GM18519 (cell line): Measurements from ENCODE around the gene GPALPP1.
"Not testable (repeated sequence)": the region's sequence is repeated elsewhere in the genome, so short reads cannot be mapped to it uniquely, and the experiment has no call there.

Experiments used
- ATAC-seq: cut with Tn5 transposase; IDR thresholded peaks from one replicate; pipeline ENCODE4 v1.9.1; 2021; ENCODE audit warnings: mild to moderate bottlenecking, moderate library complexity; ENCODE audit not compliant: unreplicated experiment, low FRiP score

The GPALPP1 gene

DNA sequence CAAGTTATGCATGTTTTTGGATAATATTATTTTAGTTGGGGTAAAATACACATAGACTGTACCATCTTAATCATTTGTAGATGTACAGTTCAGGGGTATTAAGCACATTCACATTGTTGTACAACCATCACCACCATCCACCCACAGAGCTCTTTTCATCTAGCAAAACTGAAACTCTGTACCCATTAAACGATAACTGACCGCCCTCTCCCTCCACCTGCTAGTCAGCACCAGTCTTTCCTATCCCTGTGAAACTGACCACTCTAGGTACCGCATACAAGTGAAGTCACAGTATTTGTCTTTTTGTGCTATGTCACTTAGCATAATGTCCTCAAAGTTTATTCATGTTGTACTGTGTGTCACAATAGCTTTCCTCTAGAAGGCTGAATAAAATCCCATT, 70.7 kb downstream of the GPALPP1 start:
- ATAC-seq = no peak

DNA sequence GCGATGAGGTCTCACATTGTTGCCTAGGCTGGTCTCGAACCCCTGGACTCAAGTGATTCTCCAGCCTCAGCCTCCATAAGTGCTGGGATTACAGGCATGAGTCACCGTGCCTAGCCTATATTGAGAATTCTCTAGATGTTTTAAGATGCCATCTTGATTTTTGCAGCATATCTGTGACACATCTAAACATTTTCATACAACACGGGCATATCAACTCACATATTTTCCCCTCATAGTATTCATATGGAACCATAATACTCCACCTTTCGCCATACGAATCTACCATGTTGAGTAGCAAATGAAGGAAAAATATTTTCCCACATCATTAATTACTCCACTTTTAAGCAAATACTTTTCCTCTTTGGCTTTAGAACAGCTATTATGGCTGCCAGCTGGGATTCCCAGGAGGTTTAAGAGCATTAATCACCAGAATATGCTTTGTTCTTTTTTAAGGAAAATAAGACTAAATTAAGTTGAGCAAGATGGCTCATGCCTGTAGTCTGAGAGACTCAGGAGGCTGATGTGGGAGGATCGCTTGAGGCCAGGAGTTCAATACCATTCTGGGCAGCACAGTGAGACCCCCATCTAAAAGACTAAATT, 74.0 kb downstream of the GPALPP1 start:
- no peak for ATAC-seq

DNA sequence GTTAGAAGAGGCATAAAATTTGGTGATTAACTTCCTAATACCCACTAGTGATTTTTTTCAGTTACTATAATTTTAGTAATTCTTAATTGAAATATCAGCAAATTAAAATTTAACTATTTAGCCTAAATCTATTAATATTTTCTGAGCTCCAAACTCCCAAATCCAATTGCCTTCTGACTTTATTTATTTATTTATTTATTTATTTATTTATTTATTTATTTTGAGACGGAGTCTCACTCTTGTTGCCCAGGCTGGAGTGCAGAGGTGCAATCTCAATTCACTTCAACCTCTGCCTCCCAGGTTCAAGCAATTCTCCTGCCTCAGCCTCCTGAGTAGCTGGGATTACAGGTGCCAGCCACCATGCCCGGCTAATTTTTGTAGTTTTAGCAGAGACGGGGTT, 74.6 kb downstream of the GPALPP1 start:
- ATAC-seq = not testable (repeated sequence)

DNA sequence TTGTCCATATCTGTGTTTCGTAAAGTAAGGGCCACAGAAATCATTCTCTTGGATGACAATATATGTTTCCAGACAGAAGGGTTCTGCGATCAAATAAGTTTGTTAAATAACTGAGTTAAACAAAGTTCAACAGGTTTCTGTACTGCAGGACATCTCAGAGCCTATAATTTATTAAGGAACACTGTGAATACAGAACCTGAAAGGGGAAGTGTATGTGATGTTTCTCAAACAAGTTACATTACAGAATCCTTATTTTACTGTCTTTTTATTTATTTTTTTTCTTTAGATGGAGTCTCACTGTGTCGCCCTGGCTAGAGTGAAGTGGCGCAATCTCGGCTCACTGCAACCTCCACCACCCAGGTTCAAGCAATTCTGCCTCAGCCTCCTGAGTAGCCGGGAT, 75.6 kb downstream of the GPALPP1 start:
- no peak for ATAC-seq

DNA sequence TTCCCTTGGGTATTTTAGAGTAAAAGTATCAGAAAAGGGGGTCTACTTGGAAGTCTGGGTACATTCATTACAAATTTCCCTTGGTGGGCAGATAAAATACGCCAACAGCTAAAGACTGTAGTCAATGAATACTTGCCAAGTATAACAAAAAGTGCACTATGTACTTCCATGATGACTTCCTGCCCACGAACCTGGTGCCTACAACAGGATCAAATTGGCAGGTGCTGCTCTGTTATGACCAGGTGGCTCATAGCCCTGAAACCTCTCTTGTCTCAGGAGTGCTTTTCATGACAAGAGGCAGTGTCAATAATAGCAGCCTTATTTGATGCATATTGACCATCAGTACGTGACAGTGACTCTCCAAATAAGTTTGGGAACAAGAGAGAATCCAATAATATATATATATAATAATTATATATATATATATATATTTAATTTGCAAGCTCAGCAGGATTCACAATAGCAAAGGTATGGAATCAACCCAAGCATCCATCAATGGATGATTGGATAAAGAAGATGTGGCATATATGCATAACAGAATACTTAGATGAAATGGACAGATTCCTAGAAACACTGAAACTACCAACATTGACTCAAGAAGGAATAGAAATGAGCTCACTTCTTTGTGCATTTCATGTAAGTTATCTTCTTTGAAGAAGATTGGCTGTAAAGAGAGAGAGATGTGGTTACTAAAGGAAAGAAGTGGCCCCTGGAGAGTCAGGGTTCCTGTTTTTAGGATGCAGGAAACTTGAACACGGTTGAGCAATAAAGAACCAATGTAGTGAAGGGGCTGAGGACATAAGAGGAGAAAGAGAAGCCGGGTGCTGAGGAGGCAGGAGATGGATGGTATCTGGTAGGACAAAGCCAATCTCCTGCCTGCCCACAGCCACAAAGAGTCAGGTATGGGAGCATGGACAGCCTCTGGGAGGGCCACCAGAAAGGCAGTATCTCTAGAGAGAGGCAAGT, 79.0 kb downstream of the GPALPP1 start:
- no peak for ATAC-seq

DNA sequence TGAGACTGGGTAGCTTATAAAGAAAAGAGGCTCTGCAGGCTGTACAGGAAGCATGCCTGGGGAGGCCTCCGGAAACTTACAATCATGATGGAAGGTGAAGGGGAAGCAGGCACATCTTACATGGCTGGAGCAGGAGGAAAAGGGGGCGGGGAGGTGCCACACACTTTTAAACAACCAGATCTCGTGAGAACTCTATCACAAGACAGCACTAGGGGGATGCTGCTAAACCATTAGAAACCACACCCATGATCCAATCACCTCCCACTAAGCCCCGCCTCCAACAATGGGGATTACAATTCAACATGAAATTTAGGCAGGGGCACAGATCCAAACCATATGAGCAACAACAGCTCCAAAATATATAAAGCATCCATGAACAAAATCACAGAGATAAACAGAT, 84.5 kb downstream of the GPALPP1 start:
- ATAC-seq = no peak

DNA sequence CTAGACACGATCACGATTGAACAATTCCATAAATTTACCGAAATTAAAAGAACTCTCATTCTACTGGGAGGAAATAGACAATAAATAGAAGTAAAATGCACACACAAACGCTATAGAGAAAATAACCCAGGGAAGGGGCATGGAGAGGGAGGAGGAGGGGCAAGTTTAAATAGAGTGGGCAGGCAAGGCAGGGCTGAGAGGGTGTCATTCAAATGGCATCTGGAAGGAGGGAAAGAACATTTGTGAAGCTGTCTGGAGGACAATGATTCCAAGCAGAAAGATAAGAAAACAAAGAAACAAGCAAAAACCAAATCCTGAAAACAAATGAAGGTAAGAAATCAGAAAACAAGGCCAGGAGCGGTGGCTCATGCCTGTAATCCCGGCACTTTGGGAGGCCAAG, 85.4 kb downstream of the GPALPP1 start:
- ATAC-seq = no peak

DNA sequence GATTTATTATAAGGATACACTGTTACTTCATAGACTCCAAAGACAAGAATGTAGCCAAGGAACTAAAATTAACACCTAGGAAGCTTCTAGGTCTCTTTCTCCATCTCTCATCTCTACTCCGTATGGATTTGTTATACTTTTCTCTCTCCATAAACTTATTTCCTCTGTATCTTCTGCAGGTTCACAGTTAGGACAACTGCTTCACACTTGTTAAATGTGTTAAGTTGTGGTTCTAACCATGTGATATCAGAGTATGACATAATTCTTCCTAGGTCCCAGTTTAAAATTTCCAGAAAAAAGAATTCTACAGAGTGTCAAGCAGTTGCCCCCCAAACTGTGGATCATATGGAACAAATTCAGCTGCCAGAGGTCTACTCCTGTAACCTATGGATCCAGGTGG, 88.7 kb downstream of the GPALPP1 start:
- ATAC-seq = no peak
